WTC11 (cell line): ENCODE data around the gene ELK3. TPM values are rescaled to one million over a fixed set of nuclear protein-coding genes. Genes with fewer than 3 reads are reported as not detected.

ENCODE experiments used
- ATAC-seq: fragments of 200-7000 bp; cut with Tn5 transposase; 2 replicates; pipeline ENCODE4 v1.10.0; 2021; ENCODE audit warnings: mild to moderate bottlenecking, moderate library complexity
- CTCF ChIA-PET: fragments of 300-600 bp; sonication (Branson Sonifier 250); formaldehyde crosslinking; loops from one replicate; lab custom pipeline; 2021; ENCODE audit warnings: antibody characterized with exemption; lab: Charles Lee
- POLR2A ChIA-PET: fragments of 350-600 bp; sonication (Branson Sonifier 250); formaldehyde crosslinking; loops from one replicate; lab custom pipeline; 2021; ENCODE audit warnings: antibody characterized with exemption; lab: Charles Lee
- DNase-seq: peaks from one replicate; pipeline ENCODE4 v3.0.0; 2021; ENCODE audit warnings: low spot score
- H3K27ac Mint-ChIP-seq: 2 replicates; pipeline ENCODE4 v1.8.0; 2021; ENCODE audit warnings: mixed read lengths
- H3K27me3 Mint-ChIP-seq: 2 replicates; pipeline ENCODE4 v1.8.0; 2021; ENCODE audit warnings: low read depth, mild to moderate bottlenecking, moderate library complexity, mixed read lengths
- H3K36me3 Mint-ChIP-seq: 2 replicates; pipeline ENCODE4 v1.8.0; 2021; ENCODE audit warnings: mixed read lengths
- H3K4me1 Mint-ChIP-seq: 2 replicates; pipeline ENCODE4 v1.8.0; 2022; ENCODE audit warnings: mixed read lengths
- H3K4me3 Mint-ChIP-seq: 2 replicates; pipeline ENCODE4 v1.8.0; 2021; ENCODE audit warnings: mild to moderate bottlenecking, moderate library complexity, mixed read lengths
- H3K9me3 Mint-ChIP-seq: 2 replicates; pipeline ENCODE4 v1.8.0; 2021; ENCODE audit warnings: mixed read lengths
- ARID4B ChIP-seq: sonication (generic); formaldehyde crosslinking; IDR thresholded peaks from 2 replicates; pipeline ENCODE4 v1.8.0; 2023; ENCODE audit warnings: missing genetic modification reagents, mild to moderate bottlenecking, borderline replicate concordance
- FOXP1 ChIP-seq: sonication (generic); formaldehyde crosslinking; IDR thresholded peaks from 2 replicates; pipeline ENCODE4 v1.8.0; 2022; ENCODE audit warnings: missing genetic modification reagents, mild to moderate bottlenecking, moderate library complexity, borderline replicate concordance
- IRF1 ChIP-seq: sonication (generic); formaldehyde crosslinking; IDR thresholded peaks from 2 replicates; pipeline ENCODE4 v1.8.0; 2023; ENCODE audit warnings: missing genetic modification reagents
- JAZF1 ChIP-seq: fragments of 250-450 bp; sonication (Bioruptor Pico); IDR thresholded peaks from 2 replicates; pipeline ENCODE4 v1.9.0; 2021; ENCODE audit warnings: moderate library complexity, mild to moderate bottlenecking, inconsistent platforms
- JUN ChIP-seq: sonication (generic); formaldehyde crosslinking; IDR thresholded peaks from 2 replicates; pipeline ENCODE4 v1.8.0; 2023; ENCODE audit warnings: mild to moderate bottlenecking, missing genetic modification reagents
- KAT7 ChIP-seq: sonication (generic); formaldehyde crosslinking; IDR thresholded peaks from 2 replicates; pipeline ENCODE4 v1.8.1; 2023; ENCODE audit warnings: missing genetic modification reagents, mild to moderate bottlenecking, borderline replicate concordance
- MYBL2 ChIP-seq: sonication (generic); formaldehyde crosslinking; IDR thresholded peaks from 2 replicates; pipeline ENCODE4 v1.8.1; 2023; ENCODE audit warnings: mild to moderate bottlenecking, moderate library complexity, missing genetic modification reagents
- RORB ChIP-seq: fragments of 250-450 bp; sonication (Bioruptor Pico); IDR thresholded peaks from 2 replicates; pipeline ENCODE4 v1.9.0; 2021; ENCODE audit warnings: mild to moderate bottlenecking
- SMAD4 ChIP-seq: sonication (generic); formaldehyde crosslinking; IDR thresholded peaks from 2 replicates; pipeline ENCODE4 v1.8.0; 2022; ENCODE audit warnings: mild to moderate bottlenecking, missing genetic modification reagents
- SOX15 ChIP-seq: fragments of 250-450 bp; sonication (Bioruptor Pico); IDR thresholded peaks from 2 replicates; pipeline ENCODE4 v1.9.0; 2021; ENCODE audit warnings: mild to moderate bottlenecking
- ZBTB21 ChIP-seq: sonication (generic); formaldehyde crosslinking; IDR thresholded peaks from 2 replicates; pipeline ENCODE4 v1.8.1; 2023; ENCODE audit warnings: mild to moderate bottlenecking, missing genetic modification reagents, borderline replicate concordance
- ZNF232 ChIP-seq: sonication (generic); formaldehyde crosslinking; IDR thresholded peaks from 2 replicates; pipeline ENCODE4 v1.8.0; 2022; ENCODE audit warnings: mild to moderate bottlenecking, missing genetic modification reagents
- ZNF512 ChIP-seq: sonication (generic); formaldehyde crosslinking; IDR thresholded peaks from 2 replicates; pipeline ENCODE4 v1.8.1; 2022; ENCODE audit warnings: missing genetic modification reagents, borderline replicate concordance
- ZNF671 ChIP-seq: fragments of 250-450 bp; sonication (Bioruptor Pico); IDR thresholded peaks from 2 replicates; pipeline ENCODE4 v1.8.0; 2021; ENCODE audit warnings: mild to moderate bottlenecking
- total RNA-seq: library from RNA; stranded (reverse); gene quantifications from 3 replicates; pipeline ENCODE4 v1.2.3, GENCODE V29; 2021
- TF ChIP-seq, protein P1 (sequence below): sonication (generic); formaldehyde crosslinking; IDR thresholded peaks from 2 replicates; pipeline ENCODE4 v1.8.1; 2022; ENCODE audit warnings: low read depth, missing genetic modification reagents, borderline replicate concordance
- TF ChIP-seq, protein P2 (sequence below): sonication (generic); formaldehyde crosslinking; IDR thresholded peaks from 2 replicates; pipeline ENCODE4 v1.8.1; 2023; ENCODE audit warnings: mild to moderate bottlenecking, missing genetic modification reagents
- TF ChIP-seq, protein P3 (sequence below): sonication (generic); formaldehyde crosslinking; IDR thresholded peaks from 2 replicates; pipeline ENCODE4 v1.8.0; 2022; ENCODE audit warnings: mild to moderate bottlenecking, missing genetic modification reagents

ELK3 gene
- total RNA-seq, 1 experiment from 2014 or later = 16.5 TPM

GRCh38 chr12:96225994-96226399 is 31.8 kb downstream of the ELK3 start (continued):
- no peak for TF ChIP-seq ARID4B (CRISPR knock-in tag)

GRCh38 chr12:96226401-96226800 is 32.2 kb downstream of the ELK3 start:
- H3K27ac Mint-ChIP-seq = no peak overlapping the region
- no peak for TF ChIP-seq MYBL2 (CRISPR knock-in tag)
- TF ChIP-seq FOXP1 (CRISPR knock-in tag) = no peak
- TF ChIP-seq ZBTB21 = no peak
- no peak for TF ChIP-seq ZNF232 (CRISPR knock-in tag)
- no peak for TF ChIP-seq JAZF1 (CRISPR knock-in tag)
- TF ChIP-seq ZNF512 (CRISPR knock-in tag) = no peak
- no peak for TF ChIP-seq KAT7 (CRISPR knock-in tag)
- TF ChIP-seq, protein P1, sequence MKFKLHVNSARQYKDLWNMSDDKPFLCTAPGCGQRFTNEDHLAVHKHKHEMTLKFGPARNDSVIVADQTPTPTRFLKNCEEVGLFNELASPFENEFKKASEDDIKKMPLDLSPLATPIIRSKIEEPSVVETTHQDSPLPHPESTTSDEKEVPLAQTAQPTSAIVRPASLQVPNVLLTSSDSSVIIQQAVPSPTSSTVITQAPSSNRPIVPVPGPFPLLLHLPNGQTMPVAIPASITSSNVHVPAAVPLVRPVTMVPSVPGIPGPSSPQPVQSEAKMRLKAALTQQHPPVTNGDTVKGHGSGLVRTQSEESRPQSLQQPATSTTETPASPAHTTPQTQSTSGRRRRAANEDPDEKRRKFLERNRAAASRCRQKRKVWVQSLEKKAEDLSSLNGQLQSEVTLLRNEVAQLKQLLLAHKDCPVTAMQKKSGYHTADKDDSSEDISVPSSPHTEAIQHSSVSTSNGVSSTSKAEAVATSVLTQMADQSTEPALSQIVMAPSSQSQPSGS (CRISPR knock-in tag) = no peak
- no peak for TF ChIP-seq SMAD4 (CRISPR knock-in tag)
- TF ChIP-seq JUN (CRISPR knock-in tag) = no peak
- no peak for TF ChIP-seq IRF1
- TF ChIP-seq ZNF671 (CRISPR knock-in tag) = no peak
- TF ChIP-seq, protein P2, sequence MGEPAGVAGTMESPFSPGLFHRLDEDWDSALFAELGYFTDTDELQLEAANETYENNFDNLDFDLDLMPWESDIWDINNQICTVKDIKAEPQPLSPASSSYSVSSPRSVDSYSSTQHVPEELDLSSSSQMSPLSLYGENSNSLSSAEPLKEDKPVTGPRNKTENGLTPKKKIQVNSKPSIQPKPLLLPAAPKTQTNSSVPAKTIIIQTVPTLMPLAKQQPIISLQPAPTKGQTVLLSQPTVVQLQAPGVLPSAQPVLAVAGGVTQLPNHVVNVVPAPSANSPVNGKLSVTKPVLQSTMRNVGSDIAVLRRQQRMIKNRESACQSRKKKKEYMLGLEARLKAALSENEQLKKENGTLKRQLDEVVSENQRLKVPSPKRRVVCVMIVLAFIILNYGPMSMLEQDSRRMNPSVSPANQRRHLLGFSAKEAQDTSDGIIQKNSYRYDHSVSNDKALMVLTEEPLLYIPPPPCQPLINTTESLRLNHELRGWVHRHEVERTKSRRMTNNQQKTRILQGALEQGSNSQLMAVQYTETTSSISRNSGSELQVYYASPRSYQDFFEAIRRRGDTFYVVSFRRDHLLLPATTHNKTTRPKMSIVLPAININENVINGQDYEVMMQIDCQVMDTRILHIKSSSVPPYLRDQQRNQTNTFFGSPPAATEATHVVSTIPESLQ (CRISPR knock-in tag) = no peak
- TF ChIP-seq RORB = no peak
- TF ChIP-seq, protein P3, sequence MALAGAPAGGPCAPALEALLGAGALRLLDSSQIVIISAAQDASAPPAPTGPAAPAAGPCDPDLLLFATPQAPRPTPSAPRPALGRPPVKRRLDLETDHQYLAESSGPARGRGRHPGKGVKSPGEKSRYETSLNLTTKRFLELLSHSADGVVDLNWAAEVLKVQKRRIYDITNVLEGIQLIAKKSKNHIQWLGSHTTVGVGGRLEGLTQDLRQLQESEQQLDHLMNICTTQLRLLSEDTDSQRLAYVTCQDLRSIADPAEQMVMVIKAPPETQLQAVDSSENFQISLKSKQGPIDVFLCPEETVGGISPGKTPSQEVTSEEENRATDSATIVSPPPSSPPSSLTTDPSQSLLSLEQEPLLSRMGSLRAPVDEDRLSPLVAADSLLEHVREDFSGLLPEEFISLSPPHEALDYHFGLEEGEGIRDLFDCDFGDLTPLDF (CRISPR knock-in tag) = no peak
- TF ChIP-seq SOX15 = no peak
- POLR2A ChIA-PET = no interaction called here

More at GRCh38 chr12:96226401-96226800, 32.2 kb downstream of the ELK3 start:
- peaks cover 1% of the 10 kb centered on the region; the same call in 1 of the 2 replicates for H3K4me1 Mint-ChIP-seq
- no peaks in the 10 kb centered on the region for H3K9me3 Mint-ChIP-seq
- peaks cover 5% of the 10 kb centered on the region; the same call in 1 of the 2 replicates for H3K36me3 Mint-ChIP-seq
- DNase-seq = no peak
- CTCF ChIA-PET = no interaction called here
- ATAC-seq = no peak
- no peaks in the 10 kb centered on the region for H3K27me3 Mint-ChIP-seq
- no peak overlapping the region for H3K4me3 Mint-ChIP-seq
